ENCODE data around the gene CEBPB.

Gene CEBPB

DNA sequence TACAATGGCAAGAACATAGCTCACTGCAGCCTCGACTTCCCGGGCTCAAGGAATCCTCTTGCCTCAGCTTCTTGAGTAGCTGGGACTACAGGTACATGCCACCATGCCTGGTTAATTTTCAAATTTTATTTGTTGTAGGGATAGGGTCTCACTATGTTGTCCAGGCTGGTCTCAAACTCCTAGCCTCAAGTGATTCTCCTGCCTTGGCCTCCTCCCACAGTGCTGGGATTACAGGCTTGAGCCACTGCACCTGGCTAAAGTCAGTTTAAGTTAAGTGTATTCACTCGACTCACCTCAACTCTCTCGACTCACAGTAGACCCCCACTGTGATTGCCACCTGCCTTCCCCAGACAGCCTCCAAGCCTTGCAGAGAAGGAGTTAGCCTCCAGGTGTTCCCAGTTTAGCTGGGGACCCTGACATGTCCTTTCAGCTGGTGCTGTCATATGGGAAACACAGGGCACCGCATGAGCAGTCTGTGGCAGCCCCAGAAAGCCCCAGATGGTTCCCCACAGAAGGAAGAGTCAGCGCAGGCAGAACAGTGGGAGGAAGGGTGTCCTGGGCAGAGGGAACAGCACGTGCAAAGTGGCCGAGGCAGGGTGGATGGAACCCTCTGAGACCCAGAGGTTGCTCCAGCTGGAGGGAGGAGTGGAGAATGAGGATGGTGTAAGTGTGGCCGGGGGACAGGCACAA is 40.4 kb downstream of the CEBPB start:
- no peak for DNase-seq

DNA sequence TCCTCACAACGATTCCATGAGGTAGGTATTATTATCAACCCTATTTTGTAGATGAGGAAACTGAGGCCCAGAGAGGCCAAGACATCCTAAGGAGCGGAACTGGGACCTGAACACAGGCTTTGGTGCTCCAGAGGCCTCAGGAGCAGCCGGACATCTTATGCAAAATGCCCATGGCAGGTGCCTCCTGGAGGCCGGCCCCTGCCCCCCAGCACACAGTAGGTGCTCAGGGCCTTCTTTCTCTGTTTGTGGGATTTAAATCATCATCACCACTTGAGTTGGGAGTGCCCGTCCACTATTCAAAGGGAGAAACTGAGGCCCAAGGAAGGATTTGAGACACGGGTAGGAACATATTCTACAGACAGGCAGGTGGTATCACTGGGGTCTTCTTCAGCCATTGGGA is 41.2 kb downstream of the CEBPB start:
- DNase-seq = no peak

- DNase-seq = no peak
Observed at GRCh38 chr20:50232651-50233324, 42.2 kb downstream of the CEBPB start.

DNA sequence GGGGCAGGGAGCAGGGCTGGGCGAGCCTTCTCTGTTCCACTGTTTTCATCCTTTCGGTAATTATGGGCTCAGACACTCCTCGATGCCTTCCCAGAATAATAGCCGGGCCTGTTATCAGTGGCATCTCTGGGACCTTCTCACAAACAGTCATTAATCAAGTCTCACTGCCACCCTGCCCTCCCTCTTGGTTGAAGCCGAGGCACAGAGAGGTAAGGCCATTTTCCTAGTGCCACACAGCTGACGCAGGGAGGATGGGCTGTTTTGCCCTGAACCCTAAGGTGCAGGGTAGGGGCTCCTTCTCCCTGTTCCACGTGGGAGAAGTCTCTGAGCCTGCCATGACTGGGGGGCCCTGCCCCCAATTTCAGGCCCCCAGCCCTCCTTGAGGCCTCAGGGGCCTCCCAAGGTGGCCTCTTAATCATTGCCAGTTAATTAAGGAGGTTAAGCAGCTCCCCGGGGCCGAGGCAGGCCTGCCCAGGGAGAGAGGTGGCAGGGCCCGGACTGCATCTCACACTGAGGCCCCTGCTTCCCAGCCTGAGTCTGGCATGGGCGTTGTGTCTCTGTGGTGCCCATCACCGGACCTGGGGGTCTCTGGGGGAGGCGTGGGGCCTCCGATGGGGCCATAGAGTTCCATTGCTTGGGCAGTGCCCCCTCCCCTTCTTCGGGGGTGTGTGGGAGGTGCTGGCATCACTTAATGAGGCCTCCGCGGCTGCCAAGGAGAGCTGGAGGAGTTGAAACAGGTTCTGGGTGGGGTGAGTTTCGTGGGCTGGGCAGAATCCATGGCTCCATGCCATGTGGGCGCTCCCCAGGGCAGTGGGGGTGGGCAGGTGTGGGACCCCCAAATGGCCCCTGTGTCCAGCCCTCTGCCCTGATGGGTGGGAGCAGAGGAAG is 42.9 kb downstream of the CEBPB start:
- DNase-seq = no peak

DNA sequence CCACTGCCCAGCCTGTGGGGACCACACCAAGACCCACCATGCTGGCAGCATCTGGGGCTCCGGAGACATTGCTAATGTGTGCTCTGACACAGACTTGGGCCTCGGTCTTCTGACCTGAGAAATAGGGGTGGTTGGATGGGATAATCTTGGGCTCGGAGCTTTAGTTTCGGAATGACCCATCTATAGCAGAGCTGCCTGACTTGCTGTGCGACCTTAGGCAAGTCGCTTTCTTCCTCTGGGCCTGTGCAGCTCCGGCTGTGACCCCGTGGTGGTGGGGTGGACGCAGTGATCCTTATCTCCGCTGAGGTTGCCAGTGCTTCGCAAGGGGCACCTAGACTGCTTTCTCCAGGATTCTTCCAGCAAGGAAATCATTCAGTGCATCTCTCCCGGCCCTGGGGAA is 43.7 kb downstream of the CEBPB start:
- DNase-seq = no peak

- DNase-seq = no peak
Observed at GRCh38 chr20:50237349-50237748, 46.7 kb downstream of the CEBPB start.

DNA sequence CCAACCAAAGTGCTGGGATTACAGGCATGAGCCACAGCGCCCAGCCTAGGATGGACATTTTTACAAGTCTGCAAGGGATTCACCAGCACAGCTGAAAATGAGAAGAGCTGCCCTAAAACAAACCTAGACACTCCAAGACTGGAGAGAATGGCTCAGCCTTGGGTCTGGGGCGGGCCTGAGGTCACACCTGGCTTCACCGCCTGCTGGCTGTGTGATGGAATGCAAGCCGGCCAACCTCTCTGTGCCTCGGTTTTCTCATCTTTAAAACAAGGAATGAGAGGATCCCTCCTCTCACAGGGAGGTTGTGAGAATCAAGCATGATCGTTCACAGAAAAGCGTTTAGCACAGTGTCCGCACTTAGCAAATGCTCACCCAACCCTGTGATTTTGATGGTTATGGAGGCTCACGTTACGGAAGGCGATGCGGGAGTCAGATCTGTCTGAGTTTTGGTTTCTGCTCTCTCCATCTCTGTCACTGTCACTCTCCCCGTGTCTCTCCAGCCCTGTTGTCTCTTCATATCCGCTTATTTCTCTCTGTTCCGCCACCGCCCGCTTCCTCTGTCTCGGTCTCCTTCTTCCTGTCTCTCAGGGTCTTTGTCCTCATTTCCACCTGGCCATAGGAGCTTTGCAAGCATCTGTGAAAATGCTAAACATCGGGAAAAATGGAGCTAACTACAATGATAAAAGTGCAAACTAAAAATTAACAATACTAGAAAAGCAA is 47.6 kb downstream of the CEBPB start:
- no peak for DNase-seq

DNA sequence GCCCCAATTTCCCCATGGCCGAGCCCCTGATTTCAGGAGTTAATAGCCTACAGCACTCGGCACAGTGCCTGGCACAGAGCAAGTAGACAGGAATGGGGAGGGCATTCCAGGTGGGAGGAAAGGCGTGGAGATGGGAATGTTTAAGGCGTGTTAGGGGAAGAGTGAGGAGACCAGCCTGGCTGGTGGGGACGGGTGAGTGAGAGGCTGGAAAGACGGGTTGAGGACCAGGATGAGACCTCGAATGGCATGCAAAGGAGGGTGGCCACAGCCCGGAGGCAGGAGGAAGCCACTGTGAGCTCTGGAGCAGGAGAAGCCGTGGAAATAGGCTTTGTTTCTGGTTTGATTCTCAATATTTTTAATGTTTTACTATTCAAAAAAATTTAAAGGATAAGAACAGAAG is 49.5 kb downstream of the CEBPB start:
- DNase-seq = no peak

DNA sequence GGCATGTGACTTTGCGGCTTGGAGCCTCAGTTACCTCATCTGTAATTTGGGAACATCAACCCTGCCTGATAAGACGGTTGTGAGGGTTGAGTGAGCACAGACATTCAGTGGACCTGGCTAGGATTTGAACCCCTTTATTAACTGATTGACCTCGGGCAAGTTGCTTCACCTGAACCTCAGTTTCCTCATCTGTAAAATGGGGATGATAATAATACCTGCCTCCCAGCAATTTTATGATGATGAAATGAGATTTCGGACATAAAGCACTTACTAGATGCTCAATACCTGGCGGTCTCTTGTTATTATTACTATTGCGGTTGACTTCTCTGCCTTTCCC is 51.5 kb downstream of the CEBPB start:
- DNase-seq = no peak

Measured in NCI-H1436 treated with DMSO at 0.1 percent for 48 hours (cell line).